ENCODE measurements around the gene JSRP1.

JSRP1 gene

GRCh38 chr19:2215281-2215751 lies 40.9 kb downstream of the JSRP1 start:
- no peak for TF ChIP-seq CTCF (conservative IDR thresholded peaks at IDR 0.05; ENCODE audit: low read length)
- DNase-seq (ENCODE audit: low read depth) = no peak

GRCh38 chr19:2214251-2214650 lies 42.0 kb downstream of the JSRP1 start:
- no peak for TF ChIP-seq CTCF (conservative IDR thresholded peaks at IDR 0.05; ENCODE audit: low read length)
- no peak for DNase-seq (ENCODE audit: low read depth)
- H3K4me3 ChIP-seq (ENCODE audit: low read length) = no peak overlapping the region

More at GRCh38 chr19:2215281-2215751, 40.9 kb downstream of the JSRP1 start:
- no peak overlapping the region for H3K4me3 ChIP-seq (ENCODE audit: low read length)

GRCh38 chr19:2213799-2214198 lies 42.4 kb downstream of the JSRP1 start:
- TF ChIP-seq CTCF (conservative IDR thresholded peaks at IDR 0.05; ENCODE audit: low read length) = no peak
- H3K4me3 ChIP-seq (ENCODE audit: low read length) = no peak overlapping the region
- DNase-seq (ENCODE audit: low read depth) = no peak

- TF ChIP-seq CTCF (conservative IDR thresholded peaks at IDR 0.05; ENCODE audit: low read length) = no peak
- no peak overlapping the region for H3K4me3 ChIP-seq (ENCODE audit: low read length)
- DNase-seq (ENCODE audit: low read depth) = no peak
Measured at GRCh38 chr19:2212861-2213711, 43.1 kb downstream of the JSRP1 start.

- DNase-seq (ENCODE audit: low read depth) = no peak
Measured at GRCh38 chr19:2210987-2211740, 45.1 kb downstream of the JSRP1 start.

GRCh38 chr19:2210206-2210605 lies 46.0 kb downstream of the JSRP1 start:
- no peak for TF ChIP-seq CTCF (conservative IDR thresholded peaks at IDR 0.05; ENCODE audit: low read length)
- DNase-seq (ENCODE audit: low read depth) = no peak
- no peak overlapping the region for H3K4me3 ChIP-seq (ENCODE audit: low read length)

More at GRCh38 chr19:2210987-2211740, 45.1 kb downstream of the JSRP1 start:
- no peak for TF ChIP-seq CTCF (conservative IDR thresholded peaks at IDR 0.05; ENCODE audit: low read length)
- no peak overlapping the region for H3K4me3 ChIP-seq (ENCODE audit: low read length)
